DMS53 treated with DMSO at 0.1 percent for 48 hours (cell line): ENCODE measurements around the gene AK9.
"Not testable (repeated sequence)": the region's sequence is repeated elsewhere in the genome, so short reads cannot be mapped to it uniquely, and the experiment has no call there.

Source experiments
- DNase-seq: peaks from one replicate; lab custom pipeline; 2025; ENCODE audit not compliant: unreplicated experiment; lab: John Stamatoyannopoulos, UW

The AK9 gene

GRCh38 chr6:109696355-109696754 is 5.4 kb upstream of the AK9 start:
- no peak for DNase-seq

GRCh38 chr6:109695468-109695867 is 4.5 kb upstream of the AK9 start:
- no peak for DNase-seq

GRCh38 chr6:109693111-109693510 is 2.1 kb upstream of the AK9 start:
- DNase-seq = no peak

- DNase-seq = peak; percentile 43
Measured at GRCh38 chr6:109690373-109690736, 647 bp downstream of the AK9 start.

- DNase-seq = no peak
Measured at GRCh38 chr6:109687271-109687761, 3.7 kb downstream of the AK9 start.

GRCh38 chr6:109686566-109687265 is 4.3 kb downstream of the AK9 start:
- no peak for DNase-seq

GRCh38 chr6:109678661-109679505 is 12.1 kb downstream of the AK9 start:
- DNase-seq = not testable (repeated sequence)

GRCh38 chr6:109678240-109678639 is 12.8 kb downstream of the AK9 start:
- DNase-seq = peak; percentile 6

GRCh38 chr6:109676724-109677123 is 14.3 kb downstream of the AK9 start:
- DNase-seq = no peak

GRCh38 chr6:109672839-109673238 is 18.2 kb downstream of the AK9 start:
- DNase-seq = no peak

- DNase-seq = no peak
Measured at GRCh38 chr6:109672175-109672574, 18.8 kb downstream of the AK9 start.

GRCh38 chr6:109671733-109672132 is 19.3 kb downstream of the AK9 start:
- DNase-seq = no peak

- DNase-seq = no peak
Measured at GRCh38 chr6:109669811-109670210, 21.2 kb downstream of the AK9 start.

GRCh38 chr6:109662192-109662591 is 28.8 kb downstream of the AK9 start:
- no peak for DNase-seq

GRCh38 chr6:109660526-109661320 is 30.3 kb downstream of the AK9 start:
- peak; percentile 13 for DNase-seq

- DNase-seq = no peak
Measured at GRCh38 chr6:109655761-109656262, 35.2 kb downstream of the AK9 start.

GRCh38 chr6:109653264-109653663 is 37.7 kb downstream of the AK9 start:
- DNase-seq = no peak

- DNase-seq = no peak
Measured at GRCh38 chr6:109644131-109644530, 46.9 kb downstream of the AK9 start.

GRCh38 chr6:109632405-109632804 is 58.6 kb downstream of the AK9 start:
- DNase-seq = no peak

GRCh38 chr6:109631403-109631802 is 59.6 kb downstream of the AK9 start:
- no peak for DNase-seq
